ENCODE results near the gene KLHDC7A.

KLHDC7A gene

DNA sequence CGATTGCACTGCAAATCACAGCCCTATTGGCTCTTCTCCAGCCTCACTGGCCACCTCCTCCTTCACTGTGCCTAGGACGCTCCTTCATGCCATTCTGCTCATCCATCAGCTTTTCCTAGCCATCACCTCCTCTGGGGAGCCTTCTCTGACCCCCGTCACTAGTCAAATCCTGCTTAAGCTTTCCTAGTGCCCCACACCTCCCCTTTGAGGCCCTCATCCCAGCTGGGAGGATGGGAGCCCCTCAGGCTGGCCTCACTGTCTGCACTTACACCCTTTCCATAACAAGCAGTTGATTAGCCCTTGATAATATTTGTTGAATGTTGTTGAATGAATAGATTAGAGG lies 50.7 kb downstream of the KLHDC7A start:
- no peak for TF ChIP-seq POLR2A (IDR thresholded peaks at IDR 0.05; ENCODE audit: low read length)
- no peak for TF ChIP-seq GATA1 (IDR thresholded peaks at IDR 0.05; ENCODE audit: low read depth, low read length)
- DNase-seq, result no peak

DNA sequence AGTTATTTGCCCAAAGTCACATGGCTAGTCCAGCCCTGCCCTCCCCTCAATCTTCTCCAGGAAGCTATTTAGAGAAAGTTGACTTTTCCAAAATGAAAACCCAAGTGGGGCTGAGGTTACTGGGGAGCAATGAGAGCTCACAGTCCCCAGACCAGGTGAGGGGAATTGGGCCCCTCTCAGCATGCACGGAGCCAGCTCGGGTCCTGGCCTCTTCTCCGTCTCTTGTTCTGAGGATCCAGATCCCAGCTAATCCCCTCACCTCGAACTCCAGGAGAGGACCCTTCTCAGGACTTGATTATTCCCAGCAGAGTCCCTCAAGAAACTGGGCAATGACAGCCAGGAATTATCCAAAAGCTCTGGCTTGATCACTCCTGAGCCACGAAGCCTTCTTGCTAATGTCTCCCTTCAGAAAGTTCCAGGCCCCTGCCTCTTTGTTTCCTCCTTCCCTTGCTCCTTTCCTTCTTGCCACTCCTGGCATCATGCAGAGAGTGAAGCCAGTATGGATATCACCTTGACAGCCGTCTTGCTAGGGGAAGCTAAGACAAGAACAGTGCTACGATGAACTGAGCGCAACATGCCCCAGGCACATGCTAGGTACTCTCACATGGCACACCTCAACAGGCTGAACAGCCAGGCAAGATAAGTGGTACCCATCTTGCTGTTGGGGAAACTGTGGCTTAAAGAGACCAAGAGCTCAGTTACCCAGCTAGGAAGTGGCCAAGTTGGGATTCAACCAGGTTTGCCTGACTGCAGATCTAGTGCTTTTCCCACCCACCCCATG lies 51.9 kb downstream of the KLHDC7A start:
- TF ChIP-seq GATA1 (IDR thresholded peaks at IDR 0.05; ENCODE audit: low read depth, low read length) (no peak), POLR2A (IDR thresholded peaks at IDR 0.05; ENCODE audit: low read length) (no peak)
- no peak for DNase-seq

DNA sequence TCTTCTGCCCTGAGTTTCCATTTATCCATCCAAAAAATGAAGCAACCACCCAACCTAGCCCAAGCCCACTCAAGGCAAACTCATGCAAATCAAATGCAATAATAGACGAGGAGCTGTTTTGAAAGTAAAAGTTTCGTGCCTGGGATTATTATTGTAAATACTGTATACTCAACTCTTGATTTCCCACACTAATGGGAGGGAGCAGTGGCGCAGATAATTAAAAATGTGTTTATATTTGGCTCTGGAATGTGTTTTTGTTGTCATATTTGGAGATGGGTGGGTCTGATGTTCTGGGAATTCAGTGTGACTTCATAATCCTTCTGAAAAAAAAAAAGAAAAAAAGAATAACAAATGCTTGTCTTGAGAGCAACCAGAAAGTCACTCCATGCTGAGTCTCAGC lies 52.5 kb downstream of the KLHDC7A start:
- TF ChIP-seq GATA1 (IDR thresholded peaks at IDR 0.05; ENCODE audit: low read depth, low read length) (no peak), POLR2A (IDR thresholded peaks at IDR 0.05; ENCODE audit: low read length) (no peak)

DNA sequence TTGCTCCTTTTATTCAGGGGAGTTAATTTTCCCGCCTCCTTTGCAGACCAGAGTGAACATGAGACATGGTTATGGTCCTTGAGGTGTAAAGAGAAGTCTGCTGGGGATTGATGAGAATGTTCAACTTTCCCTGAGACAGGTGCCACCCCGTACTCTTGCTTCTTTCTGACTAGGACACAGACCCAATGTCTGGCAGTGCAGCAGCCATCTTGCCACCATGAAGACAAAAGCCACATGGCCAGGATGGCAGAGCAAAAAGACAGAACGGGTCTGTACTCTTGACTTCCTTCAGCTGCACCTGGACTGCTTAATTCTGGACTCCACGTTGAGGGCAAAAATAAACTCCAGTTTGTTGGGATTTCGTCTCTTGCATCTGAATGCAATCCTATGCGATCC lies 54.1 kb downstream of the KLHDC7A start:
- DNase-seq, result no peak
- TF ChIP-seq POLR2A (IDR thresholded peaks at IDR 0.05; ENCODE audit: low read length) (no peak), GATA1 (IDR thresholded peaks at IDR 0.05; ENCODE audit: low read depth, low read length) (no peak)

More for the DNA sequence above, 52.5 kb downstream of the KLHDC7A start:
- DNase-seq, result no peak
